Measurements from ENCODE around the gene TTLL3.
"Not testable (repeated sequence)": the region's sequence is repeated elsewhere in the genome, so short reads cannot be mapped to it uniquely, and the experiment has no call there.

Gene TTLL3

GRCh38 chr3:9843715-9844438, 33.8 kb downstream of the TTLL3 start, which contains the start of gene RPUSD3:
TSS of gene RPUSD3 (minus strand) at chr3:9844008. CDS start at chr3:9843990, 18 bp downstream.
- CTCF ChIA-PET, result interaction anchor here (0.7 to 4.2 kb wide), 8 partner anchors 14 to 129 kb away, joined by 3 to 42 read pairs (median 4); partner anchors contain the start of gene CRELD1
- TF ChIP-seq CTCF (IDR thresholded peaks at IDR 0.05; ENCODE audit: insufficient read depth, low read length, missing control alignments), result no peak
- DNase-seq (ENCODE audit: low read depth, low spot score), result peak; percentile 55
- H3K4me3 ChIP-seq (ENCODE audit: low read depth, low read length), result peak within 1 kb of the TSS; percentile 94
- POLR2A ChIA-PET, result interaction anchor here (1.0 to 1.8 kb wide), 6 partner anchors 12 to 103 kb away, joined by 3 to 7 read pairs (median 4); partner anchors contain the start of gene ARPC4

- ChIA-PET CTCF (interaction anchor here (1.0 to 4.2 kb wide), 4 partner anchors 10 to 100 kb away, joined by 3 to 42 read pairs (median 22); partner anchors contain the start of gene CRELD1), POLR2A (interaction anchor here (0.7 kb wide), 1 partner anchor 44 kb away, joined by 3 read pairs; the partner anchor contains the start of gene JAGN1)
- no peak overlapping the region for H3K4me3 ChIP-seq (ENCODE audit: low read depth, low read length)
- DNase-seq (ENCODE audit: low read depth, low spot score), result no peak
- TF ChIP-seq CTCF (IDR thresholded peaks at IDR 0.05; ENCODE audit: insufficient read depth, low read length, missing control alignments), result no peak
These were observed 36.2 kb downstream of the TTLL3 start for GRCh38 chr3:9846231-9846630.

- ChIA-PET POLR2A (no interaction called here), CTCF (interaction anchor here (0.9 to 4.2 kb wide), 4 partner anchors 11 to 99 kb away, joined by 4 to 42 read pairs (median 22); partner anchors contain the start of gene CRELD1)
- no peak overlapping the region for H3K4me3 ChIP-seq (ENCODE audit: low read depth, low read length)
- no peak for DNase-seq (ENCODE audit: low read depth, low spot score)
- TF ChIP-seq CTCF (IDR thresholded peaks at IDR 0.05; ENCODE audit: insufficient read depth, low read length, missing control alignments), result no peak
These were observed 36.9 kb downstream of the TTLL3 start for GRCh38 chr3:9846931-9847488.

GRCh38 chr3:9847870-9848269, 37.8 kb downstream of the TTLL3 start:
- H3K4me3 ChIP-seq (ENCODE audit: low read depth, low read length); POLR2A ChIA-PET; DNase-seq (ENCODE audit: low read depth, low spot score): not testable (repeated sequence)
- CTCF ChIA-PET, result interaction anchor here (1.4 to 4.2 kb wide), 7 partner anchors 8 to 99 kb away, joined by 6 to 42 read pairs (median 12); partner anchors contain the start of gene CRELD1

- peak; percentile 26 for TF ChIP-seq CTCF (IDR thresholded peaks at IDR 0.05; ENCODE audit: insufficient read depth, low read length, missing control alignments)
- CTCF ChIA-PET, result interaction anchor here (0.7 to 3.2 kb wide), 17 partner anchors 8 to 98 kb away, joined by 3 to 18 read pairs (median 4); partner anchors contain the start of genes CRELD1 and IL17RC
- DNase-seq (ENCODE audit: low read depth, low spot score); H3K4me3 ChIP-seq (ENCODE audit: low read depth, low read length); POLR2A ChIA-PET: not testable (repeated sequence)
These were observed 38.8 kb downstream of the TTLL3 start for GRCh38 chr3:9848860-9849259.

GRCh38 chr3:9851383-9851782, 41.3 kb downstream of the TTLL3 start:
- POLR2A ChIA-PET; H3K4me3 ChIP-seq (ENCODE audit: low read depth, low read length); DNase-seq (ENCODE audit: low read depth, low spot score): not testable (repeated sequence)
- CTCF ChIA-PET, result interaction anchor here (0.9 to 3.2 kb wide), 4 partner anchors 40 to 95 kb away, joined by 3 to 18 read pairs (median 5); no protein-coding TSS in a partner anchor

- POLR2A ChIA-PET; DNase-seq (ENCODE audit: low read depth, low spot score); H3K4me3 ChIP-seq (ENCODE audit: low read depth, low read length): not testable (repeated sequence)
- CTCF ChIA-PET, result interaction anchor here (0.9 to 1.9 kb wide), 3 partner anchors 40 to 94 kb away, joined by 3 to 6 read pairs (median 4); no protein-coding TSS in a partner anchor
These were observed 41.9 kb downstream of the TTLL3 start for GRCh38 chr3:9851926-9852325.

Measured in AG04449 (cell line).